Activated CD4-positive, alpha-beta T cell treated with anti-CD3 and anti-CD28 coated beads, Interleukin-2, amount 10 ng/mL, durations not matched to agents 7 days and 5 days (primary cell): ENCODE measurements around the gene ZNF519. TPM values are rescaled to one million over a fixed set of nuclear protein-coding genes. Genes with fewer than 3 reads are reported as not detected.
"Not testable (repeated sequence)": the region's sequence is repeated elsewhere in the genome, so short reads cannot be mapped to it uniquely, and the experiment has no call there.

Experiments used
- CTCF ChIA-PET: fragments of 350-600 bp; sonication (Branson Sonifier 250); formaldehyde crosslinking; loops from one replicate; lab custom pipeline; 2021; ENCODE audit warnings: antibody characterized with exemption; lab: Charles Lee
- POLR2A ChIA-PET: fragments of 350-600 bp; sonication (Branson Sonifier 250); formaldehyde crosslinking; loops from one replicate; lab custom pipeline; 2021; ENCODE audit warnings: antibody characterized with exemption; lab: Charles Lee
- DNase-seq: peaks from one replicate; pipeline ENCODE4 v3.0.0-alpha.2; 2020
- H3K27ac Mint-ChIP-seq: one replicate; pipeline ENCODE4 v1.8.0; 2021; ENCODE audit warnings: mild to moderate bottlenecking, moderate library complexity, mixed read lengths
- H3K27me3 Mint-ChIP-seq: one replicate; pipeline ENCODE4 v1.8.0; 2021; ENCODE audit warnings: mixed read lengths
- H3K36me3 Mint-ChIP-seq: one replicate; pipeline ENCODE4 v1.8.0; 2021; ENCODE audit warnings: low read depth, mixed read lengths
- H3K4me1 Mint-ChIP-seq: one replicate; pipeline ENCODE4 v1.8.0; 2021; ENCODE audit warnings: mixed read lengths
- H3K4me3 Mint-ChIP-seq: one replicate; pipeline ENCODE4 v1.8.0; 2021; ENCODE audit warnings: mild to moderate bottlenecking, moderate library complexity, mixed read lengths
- H3K9me3 Mint-ChIP-seq: one replicate; pipeline ENCODE4 v1.8.0; 2021; ENCODE audit warnings: mixed read lengths
- total RNA-seq, 2 experiments: library from RNA; stranded (reverse); gene quantifications; one replicate each; pipeline ENCODE4 v1.2.3, GENCODE V29; 2021

The ZNF519 gene
- total RNA-seq, 2 experiments from 2014 or later: 14.4 to 16.1 TPM

DNA sequence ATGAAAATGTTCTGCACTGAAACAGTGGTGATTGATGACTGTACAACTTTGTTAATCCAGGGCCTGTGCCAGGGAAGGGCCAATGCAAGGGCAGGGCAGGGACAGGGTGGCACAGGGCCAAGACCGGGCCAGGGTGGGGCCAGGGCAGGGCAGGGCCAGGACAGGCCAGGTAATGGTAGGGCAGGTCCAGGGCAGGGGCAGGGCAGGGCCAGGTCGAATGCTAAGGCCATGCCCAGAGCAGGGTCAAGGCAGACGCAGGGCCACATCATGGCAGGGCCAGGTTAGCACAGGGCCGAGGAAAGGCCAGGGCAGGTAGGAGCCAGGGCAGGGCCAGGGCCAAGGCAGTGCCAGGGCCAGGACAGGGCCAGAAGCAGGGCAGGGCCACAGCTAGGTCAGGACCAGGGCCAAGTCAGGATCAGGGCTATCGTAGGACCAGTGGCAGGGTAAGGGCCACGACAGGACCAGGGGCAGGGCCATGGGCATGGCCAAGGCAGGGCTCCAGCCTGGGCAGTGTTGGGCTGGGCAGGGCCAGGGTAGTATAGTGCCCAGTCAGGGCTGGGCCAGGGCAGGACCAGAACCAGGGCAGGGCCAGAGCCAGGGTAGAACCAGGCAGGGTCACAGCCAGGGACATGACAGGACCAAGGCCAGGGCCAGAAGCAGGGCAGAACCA, 38.3 kb upstream of the ZNF519 start:
- CTCF ChIA-PET, DNase-seq, H3K27ac Mint-ChIP-seq: not testable (repeated sequence)

DNA sequence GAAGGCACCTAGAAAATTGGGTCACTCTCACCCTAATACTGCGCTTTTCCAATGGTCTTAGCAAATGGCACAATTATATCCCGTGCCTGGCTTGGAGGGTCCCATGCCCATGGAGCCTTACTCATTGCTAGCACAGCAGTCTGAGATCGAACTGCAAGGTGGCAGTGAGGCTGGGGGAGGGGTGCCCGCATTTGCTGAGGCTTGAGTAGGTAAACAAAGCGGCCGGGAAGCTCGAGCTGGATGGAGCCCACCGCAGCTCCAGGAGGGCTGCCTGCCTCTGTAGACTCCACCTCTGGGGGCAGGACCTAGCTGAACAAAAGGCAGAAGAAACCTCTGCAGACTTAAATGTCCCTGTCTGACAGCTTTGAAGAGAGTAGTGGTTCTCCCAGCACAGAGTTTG, 30.7 kb upstream of the ZNF519 start:
- peaks cover 34% of the 10 kb centered on the region for H3K27me3 Mint-ChIP-seq
- POLR2A ChIA-PET, H3K4me1 Mint-ChIP-seq, H3K4me3 Mint-ChIP-seq, H3K36me3 Mint-ChIP-seq, H3K9me3 Mint-ChIP-seq, H3K27ac Mint-ChIP-seq, DNase-seq, CTCF ChIA-PET: not testable (repeated sequence)

More for the DNA sequence above, 38.3 kb upstream of the ZNF519 start:
- POLR2A ChIA-PET, H3K27me3 Mint-ChIP-seq, H3K4me3 Mint-ChIP-seq, H3K4me1 Mint-ChIP-seq, H3K9me3 Mint-ChIP-seq, H3K36me3 Mint-ChIP-seq: not testable (repeated sequence)

DNA sequence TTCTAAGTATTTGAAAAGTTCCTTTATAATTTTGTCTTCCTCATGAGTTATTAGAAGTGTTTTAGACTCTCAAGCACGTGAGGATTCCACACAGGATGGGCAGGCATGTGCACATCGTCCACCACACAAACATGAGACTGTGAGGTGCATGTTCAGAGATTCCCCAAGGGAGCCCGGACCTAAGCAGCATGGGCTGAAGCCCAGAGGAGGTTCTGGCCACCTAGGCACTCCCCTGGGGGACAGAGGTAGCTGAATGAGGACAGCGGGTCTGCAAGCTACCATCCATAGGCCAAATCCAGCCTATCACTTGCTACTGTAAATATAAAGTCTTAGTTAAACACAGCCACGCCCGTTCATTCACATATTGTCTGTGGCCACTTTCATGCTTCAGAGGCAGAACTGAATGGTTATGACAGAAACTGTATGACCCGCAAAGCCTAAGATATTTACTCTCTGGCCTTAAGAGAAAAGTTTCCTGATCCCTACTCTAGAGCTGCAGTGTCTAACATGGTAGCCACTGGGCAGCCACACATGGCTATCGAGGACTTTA, 19.4 kb upstream of the ZNF519 start:
- H3K27ac Mint-ChIP-seq, H3K4me3 Mint-ChIP-seq, H3K36me3 Mint-ChIP-seq: not testable (repeated sequence)

DNA sequence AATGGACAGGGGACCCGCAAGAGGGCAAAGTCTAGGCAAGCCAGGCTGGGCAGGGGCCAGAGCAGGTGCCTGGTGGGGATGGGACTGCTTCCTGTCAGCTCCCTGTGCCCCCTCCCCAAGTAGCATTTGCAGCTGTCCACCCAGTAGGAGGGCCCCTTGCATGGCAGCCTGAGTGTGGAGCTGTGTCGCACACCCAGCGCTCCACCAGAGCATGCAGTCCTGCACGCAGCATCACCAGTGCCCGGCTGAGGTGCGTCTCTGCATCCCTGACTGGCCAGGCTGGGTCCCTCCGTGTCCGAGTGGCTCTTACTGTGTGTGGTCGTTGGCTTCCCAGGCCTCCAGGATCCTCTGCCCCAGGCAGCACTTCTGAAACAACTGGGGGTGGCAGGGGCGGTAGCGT, 18.5 kb upstream of the ZNF519 start:
- H3K4me3 Mint-ChIP-seq, H3K9me3 Mint-ChIP-seq, DNase-seq, H3K4me1 Mint-ChIP-seq, H3K27ac Mint-ChIP-seq, H3K36me3 Mint-ChIP-seq, H3K27me3 Mint-ChIP-seq, POLR2A ChIA-PET, CTCF ChIA-PET: not testable (repeated sequence)

More for the DNA sequence above, 19.4 kb upstream of the ZNF519 start:
- CTCF ChIA-PET, POLR2A ChIA-PET, H3K4me1 Mint-ChIP-seq, H3K9me3 Mint-ChIP-seq, DNase-seq, H3K27me3 Mint-ChIP-seq: not testable (repeated sequence)

DNA sequence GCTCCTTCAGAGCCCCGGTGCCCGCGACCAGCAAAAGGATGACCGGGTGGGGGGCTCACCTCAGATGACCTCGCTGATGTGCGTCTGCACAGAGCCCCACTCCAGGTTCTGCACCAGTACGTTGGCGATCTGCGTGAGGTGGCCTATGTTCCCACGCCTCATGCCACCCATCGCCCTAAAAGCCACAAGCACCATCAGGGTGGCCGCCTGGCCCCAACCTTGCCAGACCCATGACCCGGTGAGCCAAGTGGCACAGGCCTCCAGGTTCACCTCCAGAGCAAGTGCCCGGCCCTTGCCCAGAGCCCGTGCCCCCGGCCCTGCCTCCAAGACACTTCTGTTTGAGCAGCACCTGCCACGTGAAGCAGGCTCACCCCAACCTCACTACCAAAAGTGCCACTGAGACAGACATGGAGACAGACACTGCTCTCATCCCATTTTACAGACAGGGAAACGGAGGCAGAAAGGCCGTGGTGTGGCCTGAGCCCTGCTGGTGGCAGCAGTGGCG, 17.7 kb upstream of the ZNF519 start:
- POLR2A ChIA-PET, H3K4me1 Mint-ChIP-seq, H3K27me3 Mint-ChIP-seq, DNase-seq, CTCF ChIA-PET, H3K9me3 Mint-ChIP-seq, H3K4me3 Mint-ChIP-seq, H3K27ac Mint-ChIP-seq, H3K36me3 Mint-ChIP-seq: not testable (repeated sequence)

DNA sequence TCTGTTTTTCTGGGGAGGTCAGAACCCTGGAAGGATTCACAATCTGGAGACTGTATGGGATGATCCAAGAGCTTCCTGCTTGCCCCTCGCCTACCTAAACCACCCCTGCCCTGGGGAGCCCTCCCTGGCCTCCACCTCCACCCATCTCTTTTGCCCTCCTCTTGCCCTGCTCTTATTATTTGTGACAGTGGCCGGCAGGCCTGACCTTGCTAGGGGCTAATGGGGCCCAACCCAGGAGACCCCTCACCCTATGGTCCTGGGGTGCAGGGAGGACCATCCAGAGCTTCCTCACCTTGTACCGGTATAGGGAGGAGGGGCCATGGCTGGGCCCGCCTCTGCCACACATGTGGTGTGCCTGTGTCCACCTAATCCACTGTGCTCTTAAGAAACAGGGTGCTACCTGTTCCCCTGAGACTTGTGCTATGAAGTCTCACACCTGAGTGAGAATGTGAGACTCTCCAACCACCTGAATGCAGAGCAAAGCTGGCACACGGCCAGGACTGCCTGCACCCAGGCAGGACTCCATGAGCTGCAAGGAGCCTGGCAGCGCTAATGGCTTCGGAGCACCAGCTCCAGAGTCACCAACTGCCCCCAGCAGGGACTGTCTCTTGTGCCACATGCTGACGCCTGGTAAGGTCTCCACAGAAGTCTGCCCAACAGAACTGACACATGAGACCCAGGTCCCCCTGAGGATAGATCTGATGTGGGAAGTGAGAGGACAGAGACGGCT, 17.1 kb upstream of the ZNF519 start:
- H3K27ac Mint-ChIP-seq, H3K4me3 Mint-ChIP-seq, H3K9me3 Mint-ChIP-seq, H3K36me3 Mint-ChIP-seq, POLR2A ChIA-PET, H3K4me1 Mint-ChIP-seq, CTCF ChIA-PET, H3K27me3 Mint-ChIP-seq, DNase-seq: not testable (repeated sequence)

DNA sequence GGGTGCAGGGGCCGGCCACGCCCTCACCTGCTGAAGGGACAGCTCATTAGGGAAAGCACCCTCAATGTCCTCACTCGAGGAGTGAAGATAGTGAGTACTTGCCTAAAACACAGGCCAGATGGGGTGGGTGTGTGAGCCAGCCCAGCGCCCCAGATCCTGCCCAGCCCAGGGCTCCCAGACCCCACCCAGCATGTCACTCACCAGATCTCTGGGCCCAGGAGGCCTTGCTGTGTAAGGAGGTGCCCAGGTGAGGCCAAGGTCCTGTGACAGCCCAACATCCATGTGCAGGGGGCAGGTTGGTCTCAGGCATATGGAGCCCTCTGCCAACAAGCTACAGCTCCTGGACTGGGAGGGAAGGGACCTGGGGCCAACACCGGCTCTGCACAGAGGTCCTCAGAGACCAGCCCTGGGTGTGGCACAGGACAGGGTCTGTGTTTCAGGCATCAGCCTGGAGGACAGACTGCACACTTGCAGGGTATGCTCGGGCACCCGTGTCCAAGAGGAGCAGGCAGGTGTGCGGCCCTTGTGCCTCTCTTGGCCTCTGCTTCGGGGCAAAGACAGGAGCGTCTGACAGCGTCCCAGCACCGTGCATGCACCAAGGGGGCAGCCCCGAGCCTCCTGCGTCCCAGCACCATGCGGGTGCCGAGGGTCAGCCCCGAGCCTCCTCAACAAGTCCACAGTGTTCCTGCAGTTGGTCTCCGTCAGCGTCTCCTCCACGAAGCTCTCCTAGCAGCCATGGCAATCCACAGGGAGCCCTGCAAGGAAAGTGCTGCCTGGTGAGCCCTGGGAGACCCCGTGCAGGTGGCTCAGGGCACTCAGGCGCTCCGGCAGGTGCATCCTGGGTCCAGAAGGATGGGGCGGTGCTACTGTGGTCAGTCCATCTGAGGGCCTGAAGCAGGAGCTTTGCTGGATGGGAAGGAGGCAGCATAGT, 16.0 kb upstream of the ZNF519 start:
- POLR2A ChIA-PET, H3K4me3 Mint-ChIP-seq, H3K36me3 Mint-ChIP-seq, CTCF ChIA-PET, H3K9me3 Mint-ChIP-seq, H3K27me3 Mint-ChIP-seq, DNase-seq, H3K27ac Mint-ChIP-seq, H3K4me1 Mint-ChIP-seq: not testable (repeated sequence)

DNA sequence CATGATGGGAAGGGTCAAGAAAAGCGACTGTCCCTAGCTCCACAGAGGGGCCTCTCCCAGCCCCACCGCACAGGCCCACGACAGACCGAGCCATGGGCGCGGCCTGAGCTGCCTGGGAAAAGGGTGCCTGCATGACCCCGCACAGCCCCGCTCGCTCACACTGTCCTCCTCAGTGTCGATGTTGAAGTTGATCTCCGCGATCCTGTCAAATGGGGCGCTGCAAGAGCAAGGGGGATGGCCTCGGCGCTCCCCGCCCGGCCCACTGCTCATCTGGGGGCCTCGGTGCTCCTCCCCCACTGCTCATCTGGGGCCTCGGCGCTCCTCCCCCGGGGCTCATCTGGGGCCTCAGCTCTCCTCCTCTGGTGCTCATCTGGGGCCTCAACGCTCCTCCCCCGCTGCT, 14.5 kb upstream of the ZNF519 start:
- H3K9me3 Mint-ChIP-seq, H3K27ac Mint-ChIP-seq, H3K4me3 Mint-ChIP-seq, H3K4me1 Mint-ChIP-seq, DNase-seq, POLR2A ChIA-PET, H3K27me3 Mint-ChIP-seq, H3K36me3 Mint-ChIP-seq, CTCF ChIA-PET: not testable (repeated sequence)

DNA sequence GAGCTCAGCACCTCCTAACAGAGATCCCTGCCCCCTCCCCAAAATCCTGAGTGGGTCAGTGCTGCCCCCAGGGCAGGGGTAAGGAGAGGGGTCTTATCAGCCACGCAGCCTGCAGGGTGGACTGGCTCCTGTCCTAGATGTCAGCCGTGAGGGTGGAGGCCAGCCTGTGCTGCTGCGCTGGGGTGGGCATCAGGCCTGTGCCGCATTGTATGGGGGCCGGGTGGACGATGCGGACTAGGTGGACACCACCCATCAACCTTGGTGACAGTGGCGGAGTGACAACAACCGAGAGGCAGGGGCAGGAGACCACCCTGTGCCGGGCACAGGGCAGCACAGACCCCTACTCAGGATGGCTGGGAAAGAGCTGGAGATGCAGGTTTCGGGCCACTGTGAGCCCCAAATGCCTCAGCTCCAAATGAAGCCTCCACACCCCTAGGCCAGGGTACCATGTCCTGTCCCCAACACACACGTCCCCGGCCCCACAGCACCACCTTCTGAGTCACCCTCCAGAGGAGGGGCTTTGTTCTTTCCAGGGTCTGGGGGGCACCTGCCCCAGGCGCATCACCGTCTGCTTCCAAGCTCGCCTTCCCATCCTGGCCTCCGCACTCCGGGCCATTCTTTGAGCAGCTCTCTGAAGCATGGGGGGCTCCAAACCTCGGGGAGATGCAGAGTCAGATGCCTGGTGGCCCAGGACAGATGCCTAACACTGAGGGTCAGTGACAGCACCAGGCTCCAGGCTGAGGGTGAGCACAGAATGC, 13.5 kb upstream of the ZNF519 start:
- H3K4me1 Mint-ChIP-seq, POLR2A ChIA-PET, CTCF ChIA-PET, H3K36me3 Mint-ChIP-seq, H3K27me3 Mint-ChIP-seq, DNase-seq, H3K27ac Mint-ChIP-seq, H3K9me3 Mint-ChIP-seq, H3K4me3 Mint-ChIP-seq: not testable (repeated sequence)

DNA sequence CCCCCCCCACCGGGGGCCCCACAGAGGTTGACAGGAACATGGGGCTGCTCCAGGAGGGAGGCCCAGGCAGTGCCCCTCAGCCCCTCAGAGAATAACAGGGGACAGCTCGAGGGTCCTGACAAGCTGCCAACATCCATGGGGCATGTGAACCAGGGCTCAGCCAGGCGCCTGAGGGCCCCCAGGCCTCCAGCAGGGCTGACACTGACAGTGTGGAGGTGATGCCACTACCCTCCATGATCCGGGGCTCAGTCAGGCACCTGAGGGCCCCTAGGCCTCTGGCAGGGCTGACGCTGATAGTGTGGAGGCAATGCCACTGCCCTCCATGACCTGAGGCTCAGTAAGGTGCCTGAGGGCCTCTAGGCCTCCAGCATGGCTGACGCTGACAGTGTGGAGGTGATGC, 12.8 kb upstream of the ZNF519 start:
- CTCF ChIA-PET, POLR2A ChIA-PET, H3K27me3 Mint-ChIP-seq, H3K9me3 Mint-ChIP-seq, DNase-seq, H3K36me3 Mint-ChIP-seq, H3K4me3 Mint-ChIP-seq, H3K27ac Mint-ChIP-seq, H3K4me1 Mint-ChIP-seq: not testable (repeated sequence)

DNA sequence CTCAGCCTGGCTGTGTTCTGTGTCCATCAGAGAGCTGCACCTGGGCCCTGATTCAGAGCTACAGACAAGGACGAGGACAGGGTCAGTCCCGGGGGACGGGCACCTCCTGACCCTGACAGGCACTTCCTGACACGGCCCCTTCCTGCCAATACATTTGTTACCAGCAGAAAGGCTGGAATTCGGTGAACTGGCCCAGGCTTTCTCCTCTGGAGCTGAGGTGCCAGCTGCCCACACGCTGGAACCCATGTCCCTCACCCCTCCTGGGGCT, 12.3 kb upstream of the ZNF519 start:
- CTCF ChIA-PET: no interaction called here

DNA sequence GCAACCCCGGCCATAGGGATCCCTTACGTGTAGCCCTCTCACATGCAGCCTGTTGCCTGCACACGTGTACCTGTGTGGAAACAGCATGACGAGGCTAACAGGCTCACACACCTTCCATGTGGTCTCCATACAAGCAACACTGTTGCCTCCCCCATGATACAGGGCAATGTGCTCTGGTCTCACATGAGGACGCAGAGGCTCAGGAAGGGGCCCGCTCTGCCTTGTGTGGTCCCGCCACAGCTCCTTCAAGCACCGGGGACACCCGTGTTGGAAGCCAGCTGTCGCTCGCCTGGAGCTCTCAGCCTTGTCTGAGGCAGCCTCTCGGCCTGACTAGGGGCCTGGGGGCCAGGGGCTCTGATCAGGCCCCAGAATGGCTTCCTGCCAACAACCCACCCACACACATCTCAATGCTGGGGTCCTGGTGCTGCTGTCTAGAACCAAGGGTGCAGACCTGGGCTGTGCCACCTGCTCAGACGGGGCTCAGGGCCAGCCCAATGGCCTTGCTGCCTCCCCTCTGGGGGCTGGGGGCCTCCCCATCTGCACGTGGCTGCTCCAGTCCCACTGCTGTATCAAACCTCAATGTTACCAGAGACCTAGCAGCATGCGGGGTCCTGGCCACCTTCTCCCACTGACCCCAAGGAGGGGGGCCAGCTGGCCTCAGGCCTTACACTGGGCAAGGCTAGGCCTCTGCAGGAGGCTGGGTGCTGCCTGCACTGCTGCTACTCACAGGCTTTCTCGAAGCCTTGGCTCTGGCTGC, 11.8 kb upstream of the ZNF519 start:
- H3K9me3 Mint-ChIP-seq, CTCF ChIA-PET, H3K4me3 Mint-ChIP-seq, DNase-seq, H3K36me3 Mint-ChIP-seq, H3K4me1 Mint-ChIP-seq, POLR2A ChIA-PET, H3K27ac Mint-ChIP-seq, H3K27me3 Mint-ChIP-seq: not testable (repeated sequence)

More for the DNA sequence above, 12.3 kb upstream of the ZNF519 start:
- Mint-ChIP-seq H3K4me3 (no peak overlapping the region), H3K4me1 (no peaks in the 10 kb centered on the region), H3K9me3 (no peaks in the 10 kb centered on the region), H3K36me3 (no peaks in the 10 kb centered on the region), H3K27me3 (no peaks in the 10 kb centered on the region), H3K27ac (no peak overlapping the region)
- POLR2A ChIA-PET: no interaction called here
- no peak for DNase-seq
